HL-60 (cell line): ENCODE data around the gene PHPT1.

Experiments
- GABPA ChIP-seq: IDR thresholded peaks from 2 replicates; pipeline ENCODE4 v1.6.1; 2012; ENCODE audit warnings: low read depth
- POLR2AphosphoS5 ChIP-seq: IDR thresholded peaks from 2 replicates; pipeline ENCODE4 v1.6.1; 2012; ENCODE audit warnings: low read depth
- SPI1 ChIP-seq: IDR thresholded peaks from 2 replicates; pipeline ENCODE4 v1.6.1; 2012; ENCODE audit warnings: low read depth, mild to moderate bottlenecking, borderline replicate concordance
- TF ChIP-seq, protein P1 (sequence below): IDR thresholded peaks from one replicate; pipeline ENCODE4 v1.5.1; 2011; ENCODE audit warnings: low read length, control low read depth, inconsistent platforms; ENCODE audit not compliant: insufficient read depth

DNA sequence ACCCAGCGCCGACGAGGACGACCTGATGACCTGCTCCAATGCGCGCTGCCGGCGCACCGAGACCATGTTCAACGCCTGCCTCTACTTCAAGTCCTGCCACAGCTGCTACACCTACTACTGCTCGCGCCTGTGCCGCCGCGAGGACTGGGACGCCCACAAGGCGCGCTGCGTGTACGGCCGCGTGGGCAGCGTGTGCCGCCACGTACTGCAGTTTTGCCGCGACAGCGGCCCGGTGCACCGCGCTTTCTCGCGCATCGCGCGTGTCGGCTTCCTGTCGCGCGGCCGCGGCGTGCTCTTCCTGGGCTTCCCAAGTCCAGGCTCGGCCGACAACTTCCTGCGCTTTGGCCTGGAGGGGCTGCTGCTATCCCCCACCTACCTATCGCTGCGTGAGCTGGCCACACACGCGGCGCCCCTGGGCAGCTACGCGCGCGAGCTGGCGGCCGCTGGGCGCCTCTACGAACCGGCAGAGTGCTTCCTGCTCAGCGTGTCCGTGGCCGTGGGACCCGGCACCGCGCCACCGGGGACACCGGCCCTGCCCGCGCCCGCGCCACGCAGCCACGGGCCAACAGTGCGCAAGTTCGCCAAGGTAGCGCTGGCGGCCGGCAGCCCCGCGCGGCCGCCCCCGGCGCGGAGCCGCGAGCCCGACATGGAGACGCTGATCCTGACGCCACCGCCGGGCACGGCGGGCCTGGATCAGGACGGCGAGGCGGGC is 2.7 kb upstream of the PHPT1 start:
- TF ChIP-seq, protein P1, sequence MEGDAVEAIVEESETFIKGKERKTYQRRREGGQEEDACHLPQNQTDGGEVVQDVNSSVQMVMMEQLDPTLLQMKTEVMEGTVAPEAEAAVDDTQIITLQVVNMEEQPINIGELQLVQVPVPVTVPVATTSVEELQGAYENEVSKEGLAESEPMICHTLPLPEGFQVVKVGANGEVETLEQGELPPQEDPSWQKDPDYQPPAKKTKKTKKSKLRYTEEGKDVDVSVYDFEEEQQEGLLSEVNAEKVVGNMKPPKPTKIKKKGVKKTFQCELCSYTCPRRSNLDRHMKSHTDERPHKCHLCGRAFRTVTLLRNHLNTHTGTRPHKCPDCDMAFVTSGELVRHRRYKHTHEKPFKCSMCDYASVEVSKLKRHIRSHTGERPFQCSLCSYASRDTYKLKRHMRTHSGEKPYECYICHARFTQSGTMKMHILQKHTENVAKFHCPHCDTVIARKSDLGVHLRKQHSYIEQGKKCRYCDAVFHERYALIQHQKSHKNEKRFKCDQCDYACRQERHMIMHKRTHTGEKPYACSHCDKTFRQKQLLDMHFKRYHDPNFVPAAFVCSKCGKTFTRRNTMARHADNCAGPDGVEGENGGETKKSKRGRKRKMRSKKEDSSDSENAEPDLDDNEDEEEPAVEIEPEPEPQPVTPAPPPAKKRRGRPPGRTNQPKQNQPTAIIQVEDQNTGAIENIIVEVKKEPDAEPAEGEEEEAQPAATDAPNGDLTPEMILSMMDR = no peak
- TF ChIP-seq GABPA (no peak), POLR2AphosphoS5 (no peak), SPI1 (no peak)
